CD4-positive, alpha-beta T cell treated with Interleukin-6 at 100 ng/mL for 8 hours (primary cell): Measurements from ENCODE around the gene PCDHB7.
"Not testable (repeated sequence)": the region's sequence is repeated elsewhere in the genome, so short reads cannot be mapped to it uniquely, and the experiment has no call there.

ENCODE experiments used
- DNase-seq: peaks from one replicate; pipeline ENCODE4 v3.0.0-alpha.2; 2020; ENCODE audit warnings: mixed read lengths, low spot score

The PCDHB7 gene

DNA sequence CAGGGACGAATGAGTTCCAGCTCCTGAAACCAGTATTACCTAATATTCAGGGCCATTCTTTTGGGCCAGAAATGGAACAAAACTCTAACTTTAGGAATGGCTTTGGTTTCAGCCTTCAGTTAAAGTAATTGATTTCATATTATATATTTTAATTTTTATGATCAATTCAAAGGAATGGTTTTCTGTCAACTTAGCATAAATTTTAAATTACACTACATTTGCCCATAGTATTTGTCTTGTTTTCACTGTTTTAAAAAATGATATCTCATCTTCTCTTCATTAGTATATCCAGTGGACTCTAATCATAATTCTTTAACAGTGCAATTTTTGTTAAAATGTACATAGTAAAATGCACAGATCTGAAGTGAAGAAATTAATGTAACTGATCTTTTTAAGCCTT, 7.9 kb downstream of the PCDHB7 start:
- no peak for DNase-seq

DNA sequence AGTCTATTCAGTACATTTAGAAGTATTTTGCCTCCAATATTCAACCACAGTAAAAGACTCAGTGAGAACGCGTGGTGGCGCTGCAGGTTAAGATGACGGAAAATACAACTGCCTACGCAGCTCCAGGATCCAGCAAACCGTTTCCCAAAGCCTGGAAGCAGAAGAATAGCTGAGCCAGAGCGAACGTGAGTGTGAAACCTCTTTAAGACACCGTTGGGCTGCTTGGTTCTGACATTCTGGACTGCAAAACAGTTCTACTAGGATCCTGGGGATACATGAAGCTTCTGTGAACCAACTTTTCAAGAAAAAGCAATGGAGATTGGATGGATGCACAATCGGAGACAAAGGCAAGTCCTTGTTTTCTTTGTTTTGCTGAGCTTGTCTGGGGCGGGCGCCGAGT, 9.8 kb downstream of the PCDHB7 start, which contains the start of gene PCDHB16:
Gene PCDHB16 (plus strand): TSS at position 140 of the 400 bp plus-strand sequence. CDS start 173 bp downstream, at position 313.
- DNase-seq = no peak

DNA sequence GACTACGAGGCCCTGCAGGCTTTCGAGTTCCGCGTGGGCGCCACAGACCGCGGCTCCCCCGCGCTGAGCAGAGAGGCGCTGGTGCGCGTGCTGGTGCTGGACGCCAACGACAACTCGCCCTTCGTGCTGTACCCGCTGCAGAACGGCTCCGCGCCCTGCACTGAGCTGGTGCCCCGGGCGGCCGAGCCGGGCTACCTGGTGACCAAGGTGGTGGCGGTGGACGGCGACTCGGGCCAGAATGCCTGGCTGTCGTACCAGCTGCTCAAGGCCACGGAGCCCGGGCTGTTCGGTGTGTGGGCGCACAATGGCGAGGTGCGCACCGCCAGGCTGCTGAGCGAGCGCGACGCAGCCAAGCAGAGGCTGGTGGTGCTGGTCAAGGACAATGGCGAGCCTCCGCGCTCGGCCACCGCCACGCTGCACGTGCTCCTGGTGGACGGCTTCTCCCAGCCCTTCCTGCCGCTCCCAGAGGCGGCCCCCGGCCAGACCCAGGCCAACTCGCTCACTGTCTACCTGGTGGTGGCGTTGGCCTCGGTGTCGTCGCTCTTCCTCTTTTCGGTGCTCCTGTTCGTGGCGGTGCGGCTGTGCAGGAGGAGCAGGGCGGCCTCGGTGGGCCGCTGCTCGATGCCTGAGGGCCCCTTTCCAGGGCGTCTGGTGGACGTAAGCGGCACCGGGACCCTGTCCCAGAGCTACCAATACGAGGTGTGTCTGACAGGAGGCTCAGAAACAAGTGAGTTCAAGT, 11.8 kb downstream of the PCDHB7 start:
- not testable (repeated sequence) for DNase-seq

DNA sequence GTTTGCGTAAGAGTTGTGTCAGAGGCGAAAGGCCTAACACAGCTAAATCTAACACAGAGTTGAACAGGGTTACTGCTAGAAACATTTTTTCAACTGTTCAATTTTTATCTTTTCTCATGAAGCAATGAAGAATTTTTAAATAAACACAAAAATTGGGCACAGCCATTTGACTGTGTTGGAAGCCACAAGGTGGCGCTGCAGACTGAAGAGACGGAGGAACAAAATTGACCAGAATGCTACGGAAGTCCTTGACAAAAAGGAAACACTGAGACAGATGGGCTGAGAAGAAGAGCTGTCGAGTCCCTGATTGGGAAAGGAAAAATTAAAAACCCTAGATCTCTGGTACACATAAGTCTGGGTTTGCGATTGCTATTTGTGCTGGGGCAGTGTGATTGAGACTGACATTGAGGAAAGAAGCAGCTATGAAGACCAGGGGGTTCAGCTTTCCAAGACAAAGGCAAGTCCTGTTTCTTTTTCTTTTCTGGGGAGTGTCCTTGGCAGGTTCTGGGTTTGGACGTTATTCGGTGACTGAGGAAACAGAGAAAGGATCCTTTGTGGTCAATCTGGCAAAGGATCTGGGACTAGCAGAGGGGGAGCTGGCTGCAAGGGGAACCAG, 14.6 kb downstream of the PCDHB7 start, which contains the start of gene PCDHB9:
Gene PCDHB9 (plus strand): TSS at position 265 of the 616 bp plus-strand sequence. CDS start 158 bp downstream, at position 423.
- no peak for DNase-seq

DNA sequence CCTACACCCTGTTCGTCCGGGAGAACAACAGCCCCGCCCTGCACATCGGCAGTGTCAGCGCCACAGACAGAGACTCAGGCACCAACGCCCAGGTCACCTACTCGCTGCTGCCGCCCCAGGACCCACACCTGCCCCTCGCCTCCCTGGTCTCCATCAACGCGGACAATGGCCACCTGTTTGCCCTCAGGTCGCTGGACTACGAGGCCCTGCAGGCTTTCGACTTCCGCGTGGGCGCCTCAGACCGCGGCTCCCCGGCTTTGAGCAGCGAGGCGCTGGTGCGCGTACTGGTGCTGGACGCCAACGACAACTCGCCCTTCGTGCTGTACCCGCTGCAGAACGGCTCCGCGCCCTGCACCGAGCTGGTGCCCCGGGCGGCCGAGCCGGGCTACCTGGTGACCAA, 16.2 kb downstream of the PCDHB7 start:
- not testable (repeated sequence) for DNase-seq

DNA sequence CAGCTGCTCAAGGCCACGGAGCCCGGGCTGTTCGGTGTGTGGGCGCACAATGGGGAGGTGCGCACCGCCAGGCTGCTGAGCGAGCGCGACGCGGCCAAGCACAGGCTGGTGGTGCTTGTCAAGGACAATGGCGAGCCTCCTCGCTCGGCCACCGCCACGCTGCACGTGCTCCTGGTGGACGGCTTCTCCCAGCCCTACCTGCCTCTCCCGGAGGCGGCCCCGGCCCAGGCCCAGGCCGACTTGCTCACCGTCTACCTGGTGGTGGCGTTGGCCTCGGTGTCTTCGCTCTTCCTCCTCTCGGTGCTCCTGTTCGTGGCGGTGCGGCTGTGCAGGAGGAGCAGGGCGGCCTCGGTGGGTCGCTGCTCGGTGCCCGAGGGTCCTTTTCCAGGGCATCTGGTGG, 16.7 kb downstream of the PCDHB7 start:
- not testable (repeated sequence) for DNase-seq

DNA sequence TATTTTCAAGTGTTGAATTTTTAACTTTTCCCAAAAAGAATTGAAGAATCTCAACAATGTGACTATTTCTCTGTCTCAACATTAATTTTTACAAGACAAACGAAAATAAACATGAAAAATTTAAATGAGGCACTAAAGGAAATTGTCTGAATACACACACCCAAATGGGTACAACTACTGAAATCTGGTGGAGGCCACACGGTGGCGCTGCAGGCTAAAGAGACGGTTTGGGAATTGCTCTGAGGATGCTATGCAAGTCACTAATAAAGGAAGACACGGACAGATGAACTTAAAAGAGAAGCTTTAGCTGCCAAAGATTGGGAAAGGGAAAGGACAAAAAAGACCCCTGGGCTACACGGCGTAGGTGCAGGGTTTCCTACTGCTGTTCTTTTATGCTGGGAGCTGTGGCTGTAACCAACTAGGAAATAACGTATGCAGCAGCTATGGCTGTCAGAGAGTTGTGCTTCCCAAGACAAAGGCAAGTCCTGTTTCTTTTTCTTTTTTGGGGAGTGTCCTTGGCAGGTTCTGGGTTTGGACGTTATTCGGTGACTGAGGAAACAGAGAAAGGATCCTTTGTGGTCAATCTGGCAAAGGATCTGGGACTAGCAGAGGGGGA, 19.8 kb downstream of the PCDHB7 start, which contains the start of gene PCDHB10:
Gene PCDHB10 (plus strand): TSS at position 244 of the 616 bp plus-strand sequence. CDS start 200 bp downstream, at position 444.
- DNase-seq = no peak

DNA sequence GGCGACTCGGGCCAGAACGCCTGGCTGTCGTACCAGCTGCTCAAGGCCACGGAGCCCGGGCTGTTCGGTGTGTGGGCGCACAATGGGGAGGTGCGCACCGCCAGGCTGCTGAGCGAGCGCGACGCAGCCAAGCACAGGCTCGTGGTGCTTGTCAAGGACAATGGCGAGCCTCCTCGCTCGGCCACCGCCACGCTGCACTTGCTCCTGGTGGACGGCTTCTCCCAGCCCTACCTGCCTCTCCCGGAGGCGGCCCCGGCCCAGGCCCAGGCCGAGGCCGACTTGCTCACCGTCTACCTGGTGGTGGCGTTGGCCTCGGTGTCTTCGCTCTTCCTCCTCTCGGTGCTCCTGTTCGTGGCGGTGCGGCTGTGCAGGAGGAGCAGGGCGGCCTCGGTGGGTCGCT, 21.9 kb downstream of the PCDHB7 start:
- not testable (repeated sequence) for DNase-seq

DNA sequence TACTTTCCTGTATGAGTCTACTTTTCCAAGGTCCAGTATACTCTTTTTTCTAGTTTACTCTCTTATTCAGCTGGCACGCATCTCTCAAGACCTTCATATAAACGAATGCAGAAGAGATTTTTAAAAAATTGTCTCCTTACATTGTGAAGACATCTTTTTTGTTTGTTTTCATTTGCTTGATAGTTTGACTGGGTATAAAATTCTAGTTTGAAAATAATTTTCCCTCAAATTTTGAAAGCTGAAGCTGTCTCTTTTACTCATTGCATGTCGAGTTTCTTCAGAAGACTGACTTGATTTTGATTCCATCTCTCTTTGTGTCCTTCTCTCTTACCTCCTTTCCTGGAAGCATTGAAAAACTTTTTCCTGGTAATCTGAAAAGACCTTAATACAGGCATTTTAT, 23.9 kb downstream of the PCDHB7 start:
- no peak for DNase-seq

DNA sequence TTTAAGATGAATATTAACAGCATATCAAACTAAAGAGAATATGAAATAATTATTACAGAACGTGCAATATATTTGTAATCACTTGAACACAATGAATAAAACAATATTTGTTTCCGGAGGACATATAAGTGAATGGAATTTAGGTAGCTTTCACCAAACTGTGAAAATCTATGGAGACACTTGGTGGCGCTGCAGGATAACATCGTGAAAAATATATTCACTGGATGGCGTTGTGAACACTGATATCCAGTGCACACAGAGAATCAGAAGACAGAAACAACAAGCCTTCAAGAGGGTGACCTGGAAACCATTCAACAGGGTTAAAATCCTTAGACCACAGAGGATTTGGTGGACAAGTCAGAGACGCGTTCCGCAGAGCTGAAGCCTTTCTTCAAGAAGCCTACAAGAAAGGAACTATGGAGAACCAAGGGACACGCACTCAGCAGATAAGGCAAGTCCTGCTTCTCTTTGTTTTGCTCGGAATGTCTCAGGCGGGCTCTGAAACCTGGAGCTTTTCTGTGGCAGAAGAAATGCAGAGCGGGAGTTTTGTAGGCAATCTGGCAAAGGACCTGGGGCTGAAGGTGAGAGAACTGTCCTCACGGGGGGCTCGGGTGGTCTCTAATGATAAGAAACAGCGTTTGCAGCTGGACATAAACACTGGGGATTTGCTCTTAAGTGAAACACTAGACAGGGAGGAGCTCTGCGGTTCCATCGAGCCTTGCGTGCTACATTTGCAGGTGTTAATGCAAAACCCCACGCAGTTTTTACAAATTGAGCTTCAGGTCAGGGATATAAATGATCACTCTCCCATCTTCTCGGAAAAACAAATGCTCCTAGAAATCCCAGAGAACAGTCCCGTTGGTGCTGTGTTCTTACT, 27.2 kb downstream of the PCDHB7 start, which contains the start of gene PCDHB11:
Gene PCDHB11 (plus strand): TSS at position 269 of the 877 bp plus-strand sequence. CDS start 148 bp downstream, at position 417.
- DNase-seq = no peak

DNA sequence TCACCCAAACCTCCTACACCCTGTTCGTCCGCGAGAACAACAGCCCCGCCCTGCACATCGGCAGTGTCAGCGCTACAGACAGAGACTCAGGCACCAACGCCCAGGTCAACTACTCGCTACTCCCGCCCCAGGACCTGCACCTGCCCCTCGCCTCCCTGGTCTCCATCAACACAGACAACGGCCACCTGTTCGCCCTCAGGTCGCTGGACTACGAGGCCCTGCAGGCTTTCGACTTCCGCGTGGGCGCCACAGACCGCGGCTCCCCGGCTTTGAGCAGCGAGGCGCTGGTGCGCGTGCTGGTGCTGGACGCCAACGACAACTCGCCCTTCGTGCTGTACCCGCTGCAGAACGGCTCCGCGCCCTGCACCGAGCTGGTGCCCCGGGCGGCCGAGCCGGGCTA, 28.7 kb downstream of the PCDHB7 start:
- DNase-seq = not testable (repeated sequence)

DNA sequence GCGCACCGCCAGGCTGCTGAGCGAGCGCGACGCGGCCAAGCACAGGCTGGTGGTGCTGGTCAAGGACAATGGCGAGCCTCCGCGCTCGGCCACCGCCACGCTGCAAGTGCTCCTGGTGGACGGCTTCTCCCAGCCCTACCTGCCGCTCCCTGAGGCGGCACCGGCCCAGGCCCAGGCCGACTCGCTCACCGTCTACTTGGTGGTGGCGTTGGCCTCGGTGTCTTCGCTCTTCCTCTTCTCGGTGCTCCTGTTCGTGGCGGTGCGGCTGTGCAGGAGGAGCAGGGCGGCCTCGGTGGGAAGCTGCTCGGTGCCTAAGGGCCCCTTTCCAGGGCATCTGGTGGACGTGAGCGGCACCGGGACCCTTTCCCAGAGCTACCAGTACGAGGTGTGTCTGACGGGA, 29.2 kb downstream of the PCDHB7 start:
- DNase-seq = not testable (repeated sequence)

DNA sequence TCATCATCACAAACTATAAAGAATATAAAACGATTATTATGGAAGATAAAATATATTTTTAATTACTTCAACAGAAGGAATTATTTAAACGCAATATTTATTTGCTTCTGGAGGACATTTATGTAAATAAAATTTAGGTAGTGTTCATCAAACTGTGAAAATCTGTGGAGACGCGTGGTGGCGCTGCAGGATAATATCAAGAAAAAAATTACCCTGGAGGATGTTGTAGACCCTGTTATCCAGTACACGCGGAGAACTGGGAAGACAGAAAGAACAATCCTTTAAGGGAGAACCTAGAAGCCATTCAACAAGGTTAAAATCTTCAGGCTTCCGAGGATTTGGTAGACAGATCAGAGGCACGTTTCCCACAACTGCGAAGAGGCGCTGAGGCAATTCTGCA, 36.0 kb downstream of the PCDHB7 start, which contains the start of gene PCDHB12:
Gene PCDHB12 (plus strand): TSS at position 242 of the 400 bp plus-strand sequence. CDS start 189 bp downstream, outside the sequence.
- DNase-seq = no peak

DNA sequence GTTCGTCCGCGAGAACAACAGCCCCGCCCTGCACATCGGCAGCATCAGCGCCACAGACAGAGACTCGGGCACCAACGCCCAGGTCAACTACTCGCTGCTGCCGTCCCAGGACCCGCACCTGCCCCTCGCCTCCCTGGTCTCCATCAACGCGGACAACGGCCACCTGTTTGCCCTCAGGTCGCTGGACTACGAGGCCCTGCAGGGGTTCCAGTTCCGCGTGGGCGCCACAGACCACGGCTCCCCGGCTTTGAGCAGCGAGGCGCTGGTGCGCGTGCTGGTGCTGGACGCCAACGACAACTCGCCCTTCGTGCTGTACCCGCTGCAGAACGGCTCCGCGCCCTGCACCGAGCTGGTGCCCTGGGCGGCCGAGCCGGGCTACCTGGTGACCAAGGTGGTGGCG, 37.8 kb downstream of the PCDHB7 start:
- not testable (repeated sequence) for DNase-seq

DNA sequence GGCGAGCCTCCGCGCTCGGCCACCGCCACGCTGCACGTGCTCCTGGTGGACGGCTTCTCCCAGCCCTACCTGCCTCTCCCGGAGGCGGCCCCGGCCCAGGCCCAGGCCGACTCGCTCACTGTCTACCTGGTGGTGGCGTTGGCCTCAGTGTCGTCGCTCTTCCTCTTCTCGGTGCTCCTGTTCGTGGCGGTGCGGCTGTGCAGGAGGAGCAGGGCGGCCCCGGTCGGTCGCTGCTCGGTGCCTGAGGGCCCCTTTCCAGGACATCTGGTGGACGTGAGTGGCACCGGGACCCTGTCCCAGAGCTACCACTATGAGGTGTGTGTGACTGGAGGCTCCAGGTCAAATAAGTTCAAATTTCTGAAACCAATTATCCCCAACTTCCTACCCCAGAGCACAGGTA, 38.4 kb downstream of the PCDHB7 start:
- not testable (repeated sequence) for DNase-seq

DNA sequence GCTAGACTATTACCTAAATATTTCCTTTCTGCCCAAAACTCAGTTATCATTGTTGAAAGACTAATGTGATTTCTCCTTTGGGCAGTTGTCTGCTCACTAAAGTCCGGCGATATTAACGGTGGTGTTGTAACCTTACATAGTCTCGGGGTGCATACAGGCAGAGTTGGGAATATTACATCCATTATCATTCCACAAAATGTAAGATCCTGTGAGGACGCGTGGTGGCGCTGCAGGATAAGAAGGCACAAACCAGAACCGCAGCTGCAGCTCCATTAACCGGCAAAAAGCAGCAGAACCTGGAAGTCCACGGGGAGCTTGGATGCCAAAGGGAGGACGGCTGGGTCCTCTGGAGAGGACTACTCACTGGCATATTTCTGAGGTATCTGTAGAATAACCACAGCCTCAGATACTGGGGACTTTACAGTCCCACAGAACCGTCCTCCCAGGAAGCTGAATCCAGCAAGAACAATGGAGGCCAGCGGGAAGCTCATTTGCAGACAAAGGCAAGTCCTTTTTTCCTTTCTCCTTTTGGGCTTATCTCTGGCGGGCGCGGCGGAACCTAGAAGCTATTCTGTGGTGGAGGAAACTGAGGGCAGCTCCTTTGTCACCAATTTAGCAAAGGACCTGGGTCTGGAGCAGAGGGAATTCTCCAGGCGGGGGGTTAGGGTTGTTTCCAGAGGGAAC, 41.4 kb downstream of the PCDHB7 start, which contains the start of gene PCDHB13:
Gene PCDHB13 (plus strand): TSS at position 264 of the 684 bp plus-strand sequence. CDS start 205 bp downstream, at position 469.
- not testable (repeated sequence) for DNase-seq

DNA sequence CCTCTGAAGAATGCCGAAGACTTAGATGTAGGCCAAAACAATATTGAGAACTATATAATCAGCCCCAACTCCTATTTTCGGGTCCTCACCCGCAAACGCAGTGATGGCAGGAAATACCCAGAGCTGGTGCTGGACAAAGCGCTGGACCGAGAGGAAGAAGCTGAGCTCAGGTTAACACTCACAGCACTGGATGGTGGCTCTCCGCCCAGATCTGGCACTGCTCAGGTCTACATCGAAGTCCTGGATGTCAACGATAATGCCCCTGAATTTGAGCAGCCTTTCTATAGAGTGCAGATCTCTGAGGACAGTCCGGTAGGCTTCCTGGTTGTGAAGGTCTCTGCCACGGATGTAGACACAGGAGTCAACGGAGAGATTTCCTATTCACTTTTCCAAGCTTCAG, 42.1 kb downstream of the PCDHB7 start:
- DNase-seq = not testable (repeated sequence)

DNA sequence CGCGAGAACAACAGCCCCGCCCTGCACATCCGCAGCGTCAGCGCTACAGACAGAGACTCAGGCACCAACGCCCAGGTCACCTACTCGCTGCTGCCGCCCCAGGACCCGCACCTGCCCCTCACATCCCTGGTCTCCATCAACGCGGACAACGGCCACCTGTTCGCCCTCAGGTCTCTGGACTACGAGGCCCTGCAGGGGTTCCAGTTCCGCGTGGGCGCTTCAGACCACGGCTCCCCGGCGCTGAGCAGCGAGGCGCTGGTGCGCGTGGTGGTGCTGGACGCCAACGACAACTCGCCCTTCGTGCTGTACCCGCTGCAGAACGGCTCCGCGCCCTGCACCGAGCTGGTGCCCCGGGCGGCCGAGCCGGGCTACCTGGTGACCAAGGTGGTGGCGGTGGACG, 43.1 kb downstream of the PCDHB7 start:
- not testable (repeated sequence) for DNase-seq

DNA sequence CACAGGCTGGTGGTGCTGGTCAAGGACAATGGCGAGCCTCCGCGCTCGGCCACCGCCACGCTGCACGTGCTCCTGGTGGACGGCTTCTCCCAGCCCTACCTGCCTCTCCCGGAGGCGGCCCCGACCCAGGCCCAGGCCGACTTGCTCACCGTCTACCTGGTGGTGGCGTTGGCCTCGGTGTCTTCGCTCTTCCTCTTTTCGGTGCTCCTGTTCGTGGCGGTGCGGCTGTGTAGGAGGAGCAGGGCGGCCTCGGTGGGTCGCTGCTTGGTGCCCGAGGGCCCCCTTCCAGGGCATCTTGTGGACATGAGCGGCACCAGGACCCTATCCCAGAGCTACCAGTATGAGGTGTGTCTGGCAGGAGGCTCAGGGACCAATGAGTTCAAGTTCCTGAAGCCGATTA, 43.6 kb downstream of the PCDHB7 start:
- not testable (repeated sequence) for DNase-seq

DNA sequence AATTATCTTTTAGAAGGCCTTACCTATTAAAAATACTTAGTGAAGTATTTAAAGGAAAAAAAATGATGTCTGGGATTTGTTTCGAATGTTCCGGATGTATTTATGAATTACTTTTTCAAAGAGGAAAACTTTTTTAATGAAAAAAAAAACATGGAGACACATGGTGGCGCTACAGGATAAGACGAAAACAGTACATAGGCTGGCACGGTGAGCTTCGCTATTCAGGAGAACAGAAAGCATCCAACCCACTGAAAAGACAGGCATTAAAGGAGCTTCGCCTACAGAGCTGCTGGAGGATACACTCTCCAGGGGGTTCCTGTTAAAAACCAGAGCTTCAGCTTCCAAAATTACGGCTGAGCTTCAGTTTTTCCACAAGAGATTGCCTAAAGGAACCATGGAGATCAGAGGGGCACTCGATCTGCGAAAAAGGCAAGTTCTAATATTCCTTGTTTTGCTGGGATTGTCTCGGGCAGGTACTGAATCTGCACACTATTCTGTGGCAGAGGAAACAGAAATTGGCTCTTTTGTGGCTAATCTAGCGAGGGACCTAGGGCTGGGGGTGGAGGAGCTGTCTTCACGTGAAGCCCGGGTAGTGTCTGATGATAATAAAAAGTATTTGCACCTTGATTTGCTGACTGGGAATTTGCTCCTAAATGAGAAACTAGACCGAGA, 50.8 kb downstream of the PCDHB7 start, which contains the start of gene PCDHB14:
Gene PCDHB14 (plus strand): TSS at position 232 of the 672 bp plus-strand sequence. CDS start 163 bp downstream, at position 395.
- no peak for DNase-seq
